Breast epithelium (tissue), 4 donors: ENCODE measurements around the gene CLSTN2. TPM values are rescaled to one million over a fixed set of nuclear protein-coding genes. Genes with fewer than 3 reads are reported as not detected.

ENCODE experiments used
- DNase-seq, 2 donors: peaks; one replicate each; pipeline ENCODE4 v3.0.0-alpha.2; 2019; ENCODE audit warnings: low spot score in 2 of 2
- H3K27ac ChIP-seq, 2 donors: fragments of 200-600 bp; sonication (generic) in 1 of 2; one replicate each; pipeline ENCODE4 v1.5.1; 2016 to 2019; ENCODE audit warnings: mild to moderate bottlenecking in 1 of 2
- H3K27me3 ChIP-seq, 2 donors: fragments of 200-600 bp; sonication (generic) in 1 of 2; one replicate each; pipeline versions ENCODE4 v1.5.1 to v1.6.0; 2017 to 2019; ENCODE audit warnings: control low read depth in 1 of 2, mild to moderate bottlenecking in 1 of 2
- H3K36me3 ChIP-seq: fragments of 200-600 bp; one replicate; pipeline ENCODE4 v1.5.1; 2019
- H3K4me1 ChIP-seq, 2 donors: fragments of 200-600 bp; sonication (generic); one replicate each; pipeline ENCODE4 v1.5.1; 2016 to 2019; ENCODE audit warnings: control low read depth in 1 of 2
- H3K4me3 ChIP-seq, 3 donors: fragments of 200-600 bp; sonication (generic); 1 replicate in 2 of 3; 2 replicates in 1 of 3; pipeline ENCODE4 v1.5.1; 2016 to 2019; ENCODE audit warnings: mild to moderate bottlenecking in 3 of 3, moderate library complexity in 2 of 3
- H3K9me3 ChIP-seq, 2 donors: fragments of 200-600 bp; sonication (generic) in 1 of 2; one replicate each; pipeline ENCODE4 v1.5.1; 2016 to 2019; ENCODE audit warnings: control low read depth in 1 of 2
- POLR2A ChIP-seq: fragments of 450-650 bp; IDR thresholded peaks from one replicate; pipeline ENCODE4 v1.6.1; 2016; ENCODE audit warnings: antibody characterized with exemption, mild to moderate bottlenecking, moderate library complexity
- POLR2AphosphoS5 ChIP-seq, 3 donors: sonication (generic); formaldehyde crosslinking; IDR thresholded peaks; one replicate each; pipeline ENCODE4 v1.6.1; 2017; ENCODE audit warnings: antibody characterized with exemption in 3 of 3
- intact Hi-C: fragments of 100-400 bp; cut with DNase I; formaldehyde crosslinking; loops from one replicate; pipeline ENCODE4 v1.15.1; 2023; ENCODE audit warnings: low total_unique reads
- total RNA-seq, 3 donors: library from RNA; depleted of rRNA; stranded (reverse); fragments of >200 nt; gene quantifications; one replicate each; pipeline ENCODE4 v1.1.0, GENCODE V29; 2016
- TF ChIP-seq, protein P1 (sequence below), 3 donors: fragments of 450-650 bp; IDR thresholded peaks; one replicate each; pipeline ENCODE4 v1.5.1; 2016 to 2017; ENCODE audit warnings: antibody characterized with exemption in 3 of 3, mild to moderate bottlenecking in 3 of 3, moderate library complexity in 3 of 3

Gene CLSTN2
- total RNA-seq, 3 donors from 2014 or later: 15.5 to 75.5 (median 33.1) TPM

DNA sequence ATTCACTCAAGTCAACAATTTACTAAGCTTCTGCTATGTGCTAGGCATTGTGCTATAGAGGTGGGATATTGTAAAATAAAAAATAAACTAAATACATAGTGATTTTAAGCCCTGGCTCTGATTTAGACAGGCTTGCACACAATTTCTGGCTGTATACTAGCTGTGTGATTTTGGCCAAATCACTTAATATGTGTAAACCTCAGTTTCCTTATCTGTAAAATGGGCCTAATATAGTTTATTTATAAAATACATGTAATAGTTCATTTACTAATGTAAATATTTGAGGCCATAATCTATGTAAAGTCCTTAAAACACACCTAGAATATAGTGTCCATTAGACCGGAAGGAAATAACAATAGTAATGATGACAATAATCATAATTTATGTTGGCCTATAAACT lies 363.1 kb downstream of the CLSTN2 start:
- Histone ChIP-seq H3K9me3 (no peaks in the 10 kb centered on the region), H3K27me3 (no peaks in the 10 kb centered on the region)
- TF ChIP-seq POLR2A (no peak), POLR2AphosphoS5 (IDR thresholded peaks at IDR 0.05) (no peak)
- TF ChIP-seq, protein P1, sequence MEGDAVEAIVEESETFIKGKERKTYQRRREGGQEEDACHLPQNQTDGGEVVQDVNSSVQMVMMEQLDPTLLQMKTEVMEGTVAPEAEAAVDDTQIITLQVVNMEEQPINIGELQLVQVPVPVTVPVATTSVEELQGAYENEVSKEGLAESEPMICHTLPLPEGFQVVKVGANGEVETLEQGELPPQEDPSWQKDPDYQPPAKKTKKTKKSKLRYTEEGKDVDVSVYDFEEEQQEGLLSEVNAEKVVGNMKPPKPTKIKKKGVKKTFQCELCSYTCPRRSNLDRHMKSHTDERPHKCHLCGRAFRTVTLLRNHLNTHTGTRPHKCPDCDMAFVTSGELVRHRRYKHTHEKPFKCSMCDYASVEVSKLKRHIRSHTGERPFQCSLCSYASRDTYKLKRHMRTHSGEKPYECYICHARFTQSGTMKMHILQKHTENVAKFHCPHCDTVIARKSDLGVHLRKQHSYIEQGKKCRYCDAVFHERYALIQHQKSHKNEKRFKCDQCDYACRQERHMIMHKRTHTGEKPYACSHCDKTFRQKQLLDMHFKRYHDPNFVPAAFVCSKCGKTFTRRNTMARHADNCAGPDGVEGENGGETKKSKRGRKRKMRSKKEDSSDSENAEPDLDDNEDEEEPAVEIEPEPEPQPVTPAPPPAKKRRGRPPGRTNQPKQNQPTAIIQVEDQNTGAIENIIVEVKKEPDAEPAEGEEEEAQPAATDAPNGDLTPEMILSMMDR (IDR thresholded peaks at IDR 0.05): no peak

DNA sequence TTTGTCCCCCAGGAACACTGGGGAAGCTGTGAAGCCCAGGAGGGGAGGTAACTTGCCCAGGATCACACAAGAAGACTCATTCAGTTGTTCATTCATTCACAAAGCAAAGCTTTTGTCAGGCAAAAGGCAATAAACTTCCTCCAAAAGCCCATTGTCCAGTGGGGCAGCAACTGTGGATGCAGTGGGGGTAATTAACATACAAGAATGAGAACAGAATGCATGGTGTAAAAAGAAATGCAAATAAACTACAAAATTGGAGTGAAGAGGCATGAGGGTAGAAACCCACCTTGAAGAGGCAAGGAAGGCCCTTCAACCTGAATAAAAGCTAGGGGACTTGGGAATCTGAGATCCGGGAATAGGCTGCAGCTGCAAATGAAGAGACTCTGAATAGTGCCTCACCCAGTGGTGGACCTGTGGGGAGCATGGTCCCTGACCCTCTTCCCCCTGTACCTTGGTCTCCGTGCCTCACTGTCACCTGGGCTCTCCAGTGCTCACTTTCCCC lies 363.6 kb downstream of the CLSTN2 start:
- no peak for DNase-seq
- Histone ChIP-seq H3K36me3 (no peaks in the 10 kb centered on the region), H3K27ac (no peak overlapping the region), H3K4me1 (no peaks in the 10 kb centered on the region), H3K4me3 (no peak overlapping the region), H3K27me3 (no peaks in the 10 kb centered on the region), H3K9me3 (no peaks in the 10 kb centered on the region)
- TF ChIP-seq, protein P1 (IDR thresholded peaks at IDR 0.05): no peak
- TF ChIP-seq POLR2A (no peak), POLR2AphosphoS5 (IDR thresholded peaks at IDR 0.05) (no peak)
- intact Hi-C loops: no loop called here

More for the DNA sequence above, 363.1 kb downstream of the CLSTN2 start:
- DNase-seq: no peak
- Histone ChIP-seq H3K4me1 (no peaks in the 10 kb centered on the region), H3K36me3 (no peaks in the 10 kb centered on the region), H3K4me3 (no peak overlapping the region), H3K27ac (no peak overlapping the region)
- intact Hi-C loops: no loop called here

DNA sequence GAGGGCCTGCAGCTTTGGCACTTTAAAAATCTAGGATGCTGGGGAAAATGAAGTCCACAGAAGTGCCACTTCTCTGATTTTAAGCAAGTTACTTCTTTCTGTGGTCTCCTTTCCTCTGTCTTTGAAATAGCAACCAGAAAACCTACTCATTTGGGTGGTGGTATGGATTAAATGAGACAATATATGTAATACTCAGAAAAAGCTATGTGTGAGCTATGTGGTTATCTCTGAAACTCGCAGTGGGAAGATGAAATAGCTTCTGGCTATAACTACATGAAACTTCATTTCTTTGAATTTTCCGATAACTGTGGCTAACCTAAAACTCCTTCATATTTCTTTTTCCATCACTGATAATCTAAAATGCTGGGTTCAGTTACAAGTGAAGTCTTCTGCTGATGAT lies 368.9 kb downstream of the CLSTN2 start:
- Histone ChIP-seq H3K36me3 (no peaks in the 10 kb centered on the region), H3K4me1 (no peaks in the 10 kb centered on the region), H3K27me3 (no peaks in the 10 kb centered on the region), H3K4me3 (no peak overlapping the region), H3K9me3 (no peaks in the 10 kb centered on the region), H3K27ac (no peak overlapping the region)
- no peak for DNase-seq
- intact Hi-C loops: no loop called here
- TF ChIP-seq, protein P1 (IDR thresholded peaks at IDR 0.05): no peak
- TF ChIP-seq POLR2AphosphoS5 (IDR thresholded peaks at IDR 0.05) (no peak), POLR2A (no peak)

- Histone ChIP-seq H3K27ac (no peak overlapping the region), H3K36me3 (no peaks in the 10 kb centered on the region), H3K4me1 (no peaks in the 10 kb centered on the region), H3K9me3 (no peaks in the 10 kb centered on the region), H3K27me3 (no peaks in the 10 kb centered on the region), H3K4me3 (no peak overlapping the region)
- intact Hi-C loops: no loop called here
- DNase-seq: no peak
- TF ChIP-seq POLR2A: no peak
- TF ChIP-seq POLR2AphosphoS5 (IDR thresholded peaks at IDR 0.05): no peak
- TF ChIP-seq, protein P1 (IDR thresholded peaks at IDR 0.05): no peak
Measured at GRCh38 chr3:140308535-140308934, 373.6 kb downstream of the CLSTN2 start.

DNA sequence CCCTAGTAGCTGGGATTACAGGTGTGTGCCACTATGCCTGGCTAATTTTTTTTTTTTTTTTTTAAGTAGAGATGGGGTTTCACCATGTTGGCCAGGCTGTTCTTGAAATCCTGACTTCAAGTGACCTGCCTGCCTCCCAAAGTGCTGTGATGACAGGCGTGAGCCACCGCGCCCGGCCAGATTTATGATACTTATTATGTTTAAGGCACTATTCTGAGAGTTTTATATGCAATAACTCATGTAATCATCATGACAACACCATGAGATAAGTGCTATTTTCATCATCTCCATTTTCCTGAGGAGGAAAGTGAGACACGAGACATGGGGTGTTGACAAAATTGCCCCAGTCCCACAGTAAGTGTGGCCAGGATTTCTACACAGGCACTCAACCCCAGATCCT lies 376.4 kb downstream of the CLSTN2 start:
- Histone ChIP-seq H3K4me1 (no peaks in the 10 kb centered on the region), H3K27me3 (no peaks in the 10 kb centered on the region), H3K27ac (no peak overlapping the region), H3K9me3 (no peaks in the 10 kb centered on the region), H3K4me3 (no peak overlapping the region), H3K36me3 (no peaks in the 10 kb centered on the region)
- intact Hi-C loops: no loop called here
- TF ChIP-seq POLR2A: no peak
- TF ChIP-seq POLR2AphosphoS5 (IDR thresholded peaks at IDR 0.05): no peak
- TF ChIP-seq, protein P1 (IDR thresholded peaks at IDR 0.05): no peak
- no peak for DNase-seq
